Heart left ventricle (tissue), 13 donors: ENCODE data around the gene CETN3.

Source experiments
- CTCF ChIP-seq, 12 donors: fragments of 200-600 bp; sonication (generic) in 4 of 12; IDR thresholded peaks; one replicate each; pipeline versions ENCODE4 v1.5.0 to v1.8.0; 2018 to 2022; ENCODE audit warnings: antibody characterized with exemption in 12 of 12, mild to moderate bottlenecking in 5 of 12
- POLR2A ChIP-seq, 2 donors: fragments of 450-650 bp; IDR thresholded peaks; one replicate each; pipeline ENCODE4 v1.6.1; 2017; ENCODE audit warnings: antibody characterized with exemption in 2 of 2, mild to moderate bottlenecking in 2 of 2, moderate library complexity in 2 of 2
- donor health status: ischemic (EF 13 %, LVEDD 7.1; RV severe dilation, severe dysfunction).
- donor health status: DM: no; HTN: yes; CAD: no.
- donor health status: DM: no; HTN: no; CAD: no.
- donor health status: ischemic (EF 25% LVEDD 6.9; RV normal size, moderate dysfunction).
- donor health status: ischemic (EF 25% LVEDD 5.7; RV mildly dilated, moderate dysfunction).
- donor health status: ischemic (EF 35%, LVEDD 5.7; RV mildly dilated, moderate dysfunction).
- donor health status: nonischemic (EF 11% LVEDD 7.7; RV severe dilation, severe dysfunction).
- donor health status: DM: yes; HTN: yes; CAD: no.
- donor health status: PGD.
- donor health status: ischemic (EF 29% LVEDD 5.4; RV normal size, mild dysfunction).
- donor health status: nonischemic (EF 23%, LVEDD 6.1; RV moderate dilation, normal function).

GRCh38 chr5:90351101-90351500 lies 58.5 kb downstream of the CETN3 start:
- TF ChIP-seq CTCF (IDR thresholded peaks at IDR 0.05) (no peak), POLR2A (IDR thresholded peaks at IDR 0.05) (no peak)
